ENCODE data around the gene GATAD2A. TPM values are rescaled to one million over a fixed set of nuclear protein-coding genes. Genes with fewer than 3 reads are reported as not detected.

GATAD2A gene
- total and polyA plus RNA-seq, 9 of the 15 experiments (the other 6 are each of a cell fraction or from before 2014, with no cell fraction given), result 2.4 to 226 (median 44.2) TPM

DNA sequence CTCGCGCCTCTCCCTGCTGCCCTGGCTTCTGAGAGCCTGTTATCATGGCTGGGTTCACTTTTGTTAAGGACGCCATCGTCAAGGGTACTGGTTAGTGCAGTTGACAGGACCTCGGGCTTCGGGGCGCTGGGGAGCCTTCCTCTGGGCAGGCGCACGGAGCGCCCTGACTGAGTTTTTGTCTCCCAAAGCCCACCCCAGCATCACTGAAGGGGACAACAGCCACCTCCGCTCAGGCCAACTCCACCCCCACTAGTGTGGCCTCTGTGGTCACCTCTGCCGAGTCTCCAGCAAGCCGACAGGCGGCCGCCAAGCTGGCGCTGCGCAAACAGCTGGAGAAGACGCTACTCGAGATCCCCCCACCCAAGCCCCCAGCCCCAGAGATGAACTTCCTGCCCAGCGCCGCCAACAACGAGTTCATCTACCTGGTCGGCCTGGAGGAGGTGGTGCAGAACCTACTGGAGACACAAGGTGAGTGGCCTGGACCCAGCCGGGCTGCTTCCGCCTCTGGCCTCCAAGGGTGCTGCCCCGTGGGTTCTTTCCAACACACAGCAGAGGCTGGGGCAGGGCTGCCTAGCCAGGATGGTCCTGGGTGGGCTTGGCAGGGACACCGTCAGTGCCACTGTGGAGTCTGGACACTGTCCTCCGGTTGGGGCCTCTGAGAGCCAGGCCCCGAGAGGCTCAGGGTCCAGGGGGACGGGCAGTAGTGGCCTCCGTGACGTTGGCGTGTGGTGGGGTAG lies 92.9 kb downstream of the GATAD2A start:
- in situ Hi-C loops (cut with MboI), result no loop called here

GRCh38 chr19:19499272-19499995 lies 94.0 kb downstream of the GATAD2A start:
- peaks cover 98% of the 10 kb centered on the region for H3K36me3 ChIP-seq (ENCODE audit: control insufficient read depth, insufficient read depth, low read length)
- WGBS (ENCODE audit: insufficient coverage, low coverage, missing lambda C conversion rate), result 89% methylated on average over 15 of the region's 18 CpGs
- no peak overlapping the region for H2AFZ ChIP-seq (ENCODE audit: low read depth, low read length)
- no peak overlapping the region for H3K9ac ChIP-seq (ENCODE audit: insufficient read depth in 1 of 2, low read depth in 2 of 2, low read length in 2 of 2)
- BruUV-seq (replicated peaks), result no TSS peak
- H3K9me3 ChIP-seq (replicated peaks; ENCODE audit: control insufficient read depth, insufficient read depth, low read depth, low read length), result no peaks in the 10 kb centered on the region
- peaks cover 11% of the 10 kb centered on the region; the same call in 2 of the 3 replicates for H3K79me2 ChIP-seq (ENCODE audit: control insufficient read depth, insufficient read depth, low read length)
- POLR2A ChIA-PET, result interaction anchor here (0.6 kb wide), 1 partner anchor 48 kb away, joined by 3 read pairs; no protein-coding TSS in a partner anchor
- 0 out of 2 replicates have a peak, but pooled peaks cover 6% of the 10 kb centered on the region for H4K20me1 ChIP-seq (replicated peaks; ENCODE audit: control insufficient read depth, insufficient read depth, low read length)
- no peaks in the 10 kb centered on the region for H3K27me3 ChIP-seq (ENCODE audit: control insufficient read depth in 2 of 2, insufficient read depth in 2 of 2, low read length in 2 of 2)
- H3K4me3 ChIP-seq, result no peak overlapping the region
- no peak for ATAC-seq
- H3K4me1 ChIP-seq (replicated peaks in 1 of 2; ENCODE audit: control insufficient read depth in 2 of 2, insufficient read depth in 2 of 2, low read length in 2 of 2), result peaks cover 0 to 21% of the 10 kb centered on the region in 2 experiments; a peak in 2 of 5 replicates
- in situ Hi-C loops (cut with MboI), result no loop called here
- CTCF ChIA-PET (ENCODE audit: low intra/inter-chr PET ratio), result no interaction called here
- no peak overlapping the region for H3K27ac ChIP-seq (ENCODE audit: extremely low read depth, low read depth, low read length)
- no peak for FAIRE-seq
- H3K9me1 ChIP-seq (ENCODE audit: control insufficient read depth, insufficient read depth, low read length), result no peaks in the 10 kb centered on the region
- DNase-seq (ENCODE audit: extremely low read depth in 1 of 4, low spot score in 3 of 4), result no peak
- intact Hi-C loops (cut with micrococcal nuclease), result no loop called here
- no peak overlapping the region for H3K4me2 ChIP-seq (ENCODE audit: insufficient read depth, low read length)
- TF ChIP-seq NFXL1 (CRISPR knock-in tag; IDR thresholded peaks at IDR 0.05) (no peak), HSF4 (CRISPR knock-in tag; IDR thresholded peaks at IDR 0.05; ENCODE audit: borderline replicate concordance) (no peak), ZBTB8A (IDR thresholded peaks at IDR 0.05; ENCODE audit: partially characterized antibody) (no peak), SREBF1 (IDR thresholded peaks at IDR 0.05; ENCODE audit: borderline replicate concordance, low read depth, low read length) (no peak), POLR2G (IDR thresholded peaks at IDR 0.05; ENCODE audit: low read depth, low read length) (peak; percentile 56; the same call in 1 of the 2 replicates), PHB (CRISPR knock-in tag; IDR thresholded peaks at IDR 0.05) (no peak), RBM22 (IDR thresholded peaks at IDR 0.05; ENCODE audit: low read depth, low read length, poor library complexity, severe bottlenecking) (peak; percentile 67), SLC30A9 (CRISPR knock-in tag; IDR thresholded peaks at IDR 0.05) (no peak), ZBTB7A (IDR thresholded peaks at IDR 0.05; ENCODE audit: borderline replicate concordance, control insufficient read depth, low read depth, low read length) (no peak)
- TF ChIP-seq, protein P1, sequence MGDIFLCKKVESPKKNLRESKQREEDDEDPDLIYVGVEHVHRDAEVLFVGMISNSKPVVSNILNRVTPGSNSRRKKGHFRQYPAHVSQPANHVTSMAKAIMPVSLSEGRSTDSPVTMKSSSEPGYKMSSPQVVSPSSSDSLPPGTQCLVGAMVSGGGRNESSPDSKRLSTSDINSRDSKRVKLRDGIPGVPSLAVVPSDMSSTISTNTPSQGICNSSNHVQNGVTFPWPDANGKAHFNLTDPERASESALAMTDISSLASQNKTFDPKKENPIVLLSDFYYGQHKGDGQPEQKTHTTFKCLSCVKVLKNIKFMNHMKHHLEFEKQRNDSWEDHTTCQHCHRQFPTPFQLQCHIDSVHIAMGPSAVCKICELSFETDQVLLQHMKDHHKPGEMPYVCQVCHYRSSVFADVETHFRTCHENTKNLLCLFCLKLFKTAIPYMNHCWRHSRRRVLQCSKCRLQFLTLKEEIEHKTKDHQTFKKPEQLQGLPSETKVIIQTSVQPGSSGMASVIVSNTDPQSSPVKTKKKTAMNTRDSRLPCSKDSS (IDR thresholded peaks at IDR 0.05; ENCODE audit: low read depth, partially characterized antibody), result no peak

More for the DNA sequence above, 92.9 kb downstream of the GATAD2A start:
- no peak overlapping the region for H3K4me2 ChIP-seq (ENCODE audit: insufficient read depth, low read length)
- no peak overlapping the region for H2AFZ ChIP-seq (ENCODE audit: low read depth, low read length)
- peaks cover 98% of the 10 kb centered on the region for H3K36me3 ChIP-seq (ENCODE audit: control insufficient read depth, insufficient read depth, low read length)
- no peaks in the 10 kb centered on the region for H3K9me1 ChIP-seq (ENCODE audit: control insufficient read depth, insufficient read depth, low read length)
- H3K79me2 ChIP-seq (ENCODE audit: control insufficient read depth, insufficient read depth, low read length), result peaks cover 16% of the 10 kb centered on the region
- H3K27me3 ChIP-seq (ENCODE audit: control insufficient read depth in 2 of 2, insufficient read depth in 2 of 2, low read length in 2 of 2), result no peaks in the 10 kb centered on the region
- no peaks in the 10 kb centered on the region for H3K9me3 ChIP-seq (replicated peaks; ENCODE audit: control insufficient read depth, insufficient read depth, low read depth, low read length)
- CTCF ChIA-PET (ENCODE audit: low intra/inter-chr PET ratio), result no interaction called here
- peaks cover 9% of the 10 kb centered on the region; the same call in 1 of the 2 replicates for H4K20me1 ChIP-seq (replicated peaks; ENCODE audit: control insufficient read depth, insufficient read depth, low read length)
- 96% methylated on average over 12 of the region's 33 CpGs for WGBS (ENCODE audit: insufficient coverage, low coverage, missing lambda C conversion rate)
- POLR2A ChIA-PET, result interaction anchor here (0.7 kb wide), 1 partner anchor 203 kb away, joined by 3 read pairs; no protein-coding TSS in a partner anchor
- H3K4me3 ChIP-seq, result no peak overlapping the region
- DNase-seq (ENCODE audit: extremely low read depth in 1 of 4, low spot score in 3 of 4), result no peak
- TF ChIP-seq SMAD2 (IDR thresholded peaks at IDR 0.05; ENCODE audit: low read depth, low read length) (no peak), RBM22 (IDR thresholded peaks at IDR 0.05; ENCODE audit: low read depth, low read length, poor library complexity, severe bottlenecking) (peak; percentile 9), POLR2G (IDR thresholded peaks at IDR 0.05; ENCODE audit: low read depth, low read length) (peak; percentile 55; the same call in 1 of the 2 replicates)
- H3K9ac ChIP-seq (ENCODE audit: insufficient read depth in 1 of 2, low read depth in 2 of 2, low read length in 2 of 2), result peak overlapping the region in 1 of 2 experiments; percentile 79; a peak in 1 of 4 replicates
- FAIRE-seq, result no peak
- no TSS peak for BruUV-seq (replicated peaks)
- H3K4me1 ChIP-seq (replicated peaks in 1 of 2; ENCODE audit: control insufficient read depth in 2 of 2, insufficient read depth in 2 of 2, low read length in 2 of 2), result peaks cover 0 to 24% of the 10 kb centered on the region in 2 experiments; a peak in 2 of 5 replicates
- no peak overlapping the region for H3K27ac ChIP-seq (ENCODE audit: extremely low read depth, low read depth, low read length)
- intact Hi-C loops (cut with micrococcal nuclease), result no loop called here
- no peak for ATAC-seq
